Cardiac fibroblast (primary cell): ENCODE results near the gene EEF2K.

Experiments
- DNase-seq, 2 donors: peaks; one replicate each; pipeline versions ENCODE4 v3.0.0 to v3.0.0-alpha.2; 2010; ENCODE audit warnings: low read depth in 2 of 2
- H3K4me3 ChIP-seq, 2 donors: replicated peaks in 1 of 2; 1 replicate in 1 of 2; 2 replicates in 1 of 2; pipeline ENCODE4 v1.5.1; 2011; ENCODE audit warnings: low read depth in 2 of 2, low read length in 2 of 2, mild to moderate bottlenecking in 2 of 2, moderate library complexity in 1 of 2
- CTCF ChIP-seq: IDR thresholded peaks from one replicate; pipeline ENCODE4 v1.5.1; 2011; ENCODE audit warnings: low read depth, mild to moderate bottlenecking, low read length, inconsistent platforms

EEF2K gene

GRCh38 chr16:22203091-22203490, 3.0 kb upstream of the EEF2K start:
- no peak for TF ChIP-seq CTCF
- DNase-seq, result no peak
- H3K4me3 ChIP-seq, result no peak overlapping the region

DNA sequence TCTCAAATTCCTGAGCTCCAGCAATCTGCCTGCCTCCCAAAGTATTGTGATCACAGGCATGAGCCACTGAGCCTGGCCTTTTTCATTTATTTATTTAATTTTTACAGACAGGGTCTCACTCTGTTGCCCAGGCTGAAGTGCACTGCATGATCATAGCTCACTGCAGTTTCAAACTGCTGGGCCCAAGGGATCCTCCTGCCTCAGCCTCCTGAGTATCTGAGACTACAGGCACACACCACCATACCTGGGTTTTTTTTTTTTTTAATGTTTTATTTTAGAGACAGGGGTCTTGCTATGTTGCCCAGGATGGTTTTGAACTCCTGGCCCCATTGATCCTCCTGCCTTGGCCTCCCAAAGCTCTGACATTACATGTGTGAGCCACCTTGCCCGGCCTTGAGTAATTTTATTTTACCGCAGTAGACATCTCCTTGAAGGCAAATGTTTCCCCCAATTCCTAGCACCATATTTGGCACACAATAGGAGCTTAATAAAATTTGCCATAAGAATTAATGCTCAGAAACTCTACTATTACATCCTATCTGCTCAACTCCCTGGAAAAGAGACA, 1.9 kb upstream of the EEF2K start:
- no peak for DNase-seq
- no peak overlapping the region for H3K4me3 ChIP-seq
- no peak for TF ChIP-seq CTCF

GRCh38 chr16:22205577-22206012, 483 bp upstream of the EEF2K start:
- H3K4me3 ChIP-seq, result peak overlapping the region; percentile 22 to 87
- no peak for DNase-seq
- no peak for TF ChIP-seq CTCF

GRCh38 chr16:22206842-22207714, 1.0 kb downstream of the EEF2K start:
- peak; percentile 73 to 89 for DNase-seq
- peak overlapping the region; percentile 71 to 87 for H3K4me3 ChIP-seq
- no peak for TF ChIP-seq CTCF

DNA sequence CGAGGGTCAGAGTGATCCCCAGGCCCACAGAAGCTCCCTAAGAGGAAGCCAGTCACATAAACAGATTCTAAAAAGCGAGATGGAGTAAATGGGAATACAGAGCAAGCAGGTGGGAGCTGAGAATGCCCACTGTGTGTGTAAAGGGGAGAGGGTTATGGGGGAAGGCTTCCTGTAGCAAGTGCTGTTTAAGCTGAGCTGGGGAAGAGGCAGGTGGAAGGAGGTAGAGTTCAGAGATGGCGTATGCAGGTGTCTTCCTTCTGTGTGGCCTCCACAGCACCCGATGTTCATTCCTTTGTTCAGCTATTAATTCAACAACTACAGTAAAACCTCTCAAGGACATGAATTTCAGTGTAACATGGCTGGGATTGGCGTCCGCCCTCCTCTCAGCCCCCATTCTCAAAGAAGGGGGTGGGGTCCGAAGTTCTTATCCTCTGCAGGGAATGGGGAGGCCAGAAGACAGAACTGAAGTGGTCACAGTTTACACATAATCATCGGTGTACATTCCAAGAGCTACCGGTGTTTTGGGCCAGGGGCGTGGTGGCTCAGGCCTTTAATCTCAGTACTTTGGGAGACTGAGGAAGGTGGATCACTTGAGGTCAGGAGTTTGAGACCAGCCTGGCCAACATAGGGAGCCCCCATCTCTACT, 1.8 kb downstream of the EEF2K start:
- no peak for DNase-seq
- TF ChIP-seq CTCF, result no peak
- H3K4me3 ChIP-seq, result peak overlapping the region; percentile 71 to 87

DNA sequence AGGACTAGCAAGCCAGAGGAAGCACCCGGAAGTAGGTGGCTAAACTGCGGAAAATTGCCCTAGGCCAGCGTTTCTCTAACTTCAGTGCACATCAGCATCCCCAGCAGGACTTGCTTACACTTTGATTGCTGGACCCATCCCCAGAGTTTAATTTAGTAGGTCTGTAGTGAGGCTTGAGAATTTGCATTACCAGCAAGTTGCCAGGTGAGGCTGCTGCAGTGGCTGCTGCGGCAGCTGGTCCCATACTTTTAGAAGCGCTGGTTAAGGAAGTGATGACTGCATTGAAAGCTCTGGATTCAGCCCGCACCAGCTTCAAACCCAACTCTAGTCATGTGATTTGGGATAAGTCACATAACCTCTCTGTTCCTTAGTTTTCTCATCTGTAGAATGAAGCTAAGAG, 4.2 kb downstream of the EEF2K start:
- DNase-seq, result no peak
- H3K4me3 ChIP-seq, result no peak overlapping the region
- no peak for TF ChIP-seq CTCF
